Suprapubic skin (tissue), 4 donors: ENCODE data around the gene SLC9A5. TPM values are rescaled to one million over a fixed set of nuclear protein-coding genes. Genes with fewer than 3 reads are reported as not detected.
A peak's percentile ranks its signal among the peaks of the same experiment; 100 is the strongest.

Experiments used
- DNase-seq, 2 donors: peaks; one replicate each; pipeline ENCODE4 v3.0.0-alpha.2; 2019; ENCODE audit warnings: low spot score in 2 of 2
- H3K27ac ChIP-seq: fragments of 200-600 bp; sonication (generic); one replicate; pipeline ENCODE4 v1.5.1; 2019
- H3K27me3 ChIP-seq: fragments of 200-600 bp; sonication (generic); one replicate; pipeline ENCODE4 v1.5.1; 2019
- H3K36me3 ChIP-seq: fragments of 200-600 bp; sonication (generic); one replicate; pipeline ENCODE4 v1.5.1; 2019
- H3K4me1 ChIP-seq: fragments of 200-600 bp; sonication (generic); one replicate; pipeline ENCODE4 v1.5.1; 2019
- H3K4me3 ChIP-seq: fragments of 200-600 bp; sonication (generic); one replicate; pipeline ENCODE4 v1.5.1; 2019; ENCODE audit warnings: mild to moderate bottlenecking
- H3K9me3 ChIP-seq: fragments of 200-600 bp; sonication (generic); one replicate; pipeline ENCODE4 v1.5.1; 2019
- CTCF ChIP-seq, 2 donors: fragments of 200-600 bp in 1 of 2; fragments of 450-650 bp in 1 of 2; sonication (generic) in 1 of 2; IDR thresholded peaks; one replicate each; pipeline ENCODE4 v1.5.1; 2016 to 2019; ENCODE audit warnings: antibody characterized with exemption in 2 of 2, mild to moderate bottlenecking in 1 of 2, moderate library complexity in 1 of 2
- EP300 ChIP-seq: sonication (generic); formaldehyde crosslinking; IDR thresholded peaks from one replicate; pipeline ENCODE4 v1.6.1; 2017; ENCODE audit warnings: antibody characterized with exemption
- POLR2A ChIP-seq, 2 donors: fragments of 450-650 bp; IDR thresholded peaks; one replicate each; pipeline ENCODE4 v1.6.1; 2017; ENCODE audit warnings: antibody characterized with exemption in 2 of 2, mild to moderate bottlenecking in 2 of 2, moderate library complexity in 2 of 2
- POLR2AphosphoS5 ChIP-seq, 3 donors: sonication (generic); formaldehyde crosslinking; IDR thresholded peaks; one replicate each; pipeline ENCODE4 v1.6.1; 2017; ENCODE audit warnings: antibody characterized with exemption in 3 of 3
- WGBS: methylation state at CpG from one replicate; pipeline ENCODE4 v1.1.5; 2018; 5-methylcytosine and 5-hydroxymethylcytosine counted together
- total RNA-seq, 4 donors: library from RNA; depleted of rRNA; stranded (reverse); fragments of >200 nt; gene quantifications; one replicate each; pipeline ENCODE4 v1.1.0, GENCODE V29; 2016

SLC9A5 gene
- total RNA-seq, 4 donors from 2014 or later = 0.26 to 0.64 (median 0.43) TPM

- Histone ChIP-seq H3K4me3 (peak overlapping the region; percentile 74), H3K4me1 (peaks cover 36% of the 10 kb centered on the region), H3K27me3 (no peaks in the 10 kb centered on the region), H3K9me3 (no peaks in the 10 kb centered on the region), H3K27ac (no peak overlapping the region), H3K36me3 (peaks cover 16% of the 10 kb centered on the region)
- no peak for DNase-seq
- 92% methylated on average over 10 of the region's 15 CpGs for WGBS
- TF ChIP-seq CTCF (IDR thresholded peaks at IDR 0.05) (no peak), POLR2A (IDR thresholded peaks at IDR 0.05) (no peak), POLR2AphosphoS5 (IDR thresholded peaks at IDR 0.05) (no peak), EP300 (no peak)
Observed at GRCh38 chr16:67280090-67281015, 31.6 kb downstream of the SLC9A5 start.

GRCh38 chr16:67281536-67282446 is 33.0 kb downstream of the SLC9A5 start:
- H3K27ac ChIP-seq = no peak overlapping the region
- H3K9me3 ChIP-seq = no peaks in the 10 kb centered on the region
- peaks cover 33% of the 10 kb centered on the region for H3K4me1 ChIP-seq
- TF ChIP-seq POLR2AphosphoS5 (IDR thresholded peaks at IDR 0.05) (no peak), POLR2A (IDR thresholded peaks at IDR 0.05) (no peak), CTCF (IDR thresholded peaks at IDR 0.05) (no peak), EP300 (no peak)
- H3K27me3 ChIP-seq = no peaks in the 10 kb centered on the region
- WGBS = 96% methylated on average over 10 of the region's 14 CpGs
- no peak for DNase-seq
- peaks cover 15% of the 10 kb centered on the region for H3K36me3 ChIP-seq
- no peak overlapping the region for H3K4me3 ChIP-seq

- TF ChIP-seq EP300 (no peak), POLR2AphosphoS5 (IDR thresholded peaks at IDR 0.05) (no peak), CTCF (IDR thresholded peaks at IDR 0.05) (no peak), POLR2A (IDR thresholded peaks at IDR 0.05) (no peak)
- H3K27ac ChIP-seq = no peak overlapping the region
- H3K27me3 ChIP-seq = no peaks in the 10 kb centered on the region
- H3K36me3 ChIP-seq = peaks cover 22% of the 10 kb centered on the region
- peaks cover 28% of the 10 kb centered on the region for H3K4me1 ChIP-seq
- no peak overlapping the region for H3K4me3 ChIP-seq
- 94% methylated on average over 6 of the region's 10 CpGs for WGBS
- no peak for DNase-seq
- no peaks in the 10 kb centered on the region for H3K9me3 ChIP-seq
Observed at GRCh38 chr16:67282447-67282805, 33.6 kb downstream of the SLC9A5 start.

DNA sequence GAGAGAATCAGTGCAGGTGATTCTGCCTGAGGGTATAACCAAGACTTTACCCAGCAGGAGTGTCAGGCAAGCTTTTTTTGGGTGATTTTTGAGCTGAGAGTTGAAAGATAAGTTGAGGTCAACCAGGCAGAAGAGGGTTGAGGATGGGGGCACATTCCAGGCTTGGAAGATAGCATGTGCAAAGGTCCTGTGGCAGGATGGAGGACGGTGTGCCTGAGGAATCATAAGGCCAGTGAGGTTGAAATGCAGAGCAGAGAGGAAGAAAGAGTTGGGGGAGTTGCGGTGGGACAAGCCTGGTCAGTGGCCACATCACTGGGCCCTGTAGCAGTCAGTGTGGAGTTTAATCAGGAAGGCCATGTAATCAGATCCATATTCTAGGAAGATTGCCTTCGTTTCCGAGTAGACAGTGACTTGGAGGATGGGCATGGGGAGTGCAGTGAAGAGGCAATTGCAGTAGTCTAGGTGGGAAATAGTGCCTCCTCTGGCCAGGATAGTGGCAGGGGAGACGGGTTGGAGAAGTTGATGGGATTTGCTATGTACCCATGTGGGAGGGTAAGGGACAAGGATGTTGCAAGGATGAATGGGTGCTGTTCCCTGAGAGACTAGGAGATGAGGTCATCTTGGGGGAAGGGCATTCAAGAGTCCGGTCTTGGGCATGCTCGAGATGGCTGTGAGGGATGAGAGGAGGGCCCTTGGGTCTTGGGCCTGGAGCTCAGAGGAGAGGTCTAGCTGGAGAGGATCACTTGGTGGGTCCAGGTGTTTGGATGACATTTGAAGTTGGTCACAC is 34.5 kb downstream of the SLC9A5 start:
- no peak overlapping the region for H3K27ac ChIP-seq
- no peaks in the 10 kb centered on the region for H3K27me3 ChIP-seq
- 84% methylated on average over 7 of the region's 7 CpGs for WGBS
- no peak for DNase-seq
- TF ChIP-seq POLR2AphosphoS5 (IDR thresholded peaks at IDR 0.05) (no peak), EP300 (no peak), POLR2A (IDR thresholded peaks at IDR 0.05) (no peak), CTCF (IDR thresholded peaks at IDR 0.05) (no peak)
- no peak overlapping the region for H3K4me3 ChIP-seq
- peaks cover 20% of the 10 kb centered on the region for H3K4me1 ChIP-seq
- H3K9me3 ChIP-seq = no peaks in the 10 kb centered on the region
- H3K36me3 ChIP-seq = peaks cover 23% of the 10 kb centered on the region
